CD4-positive, CD25-positive, alpha-beta regulatory T cell (primary cell): ENCODE data around the gene CSTF3. TPM values are rescaled to one million over a fixed set of nuclear protein-coding genes. Genes with fewer than 3 reads are reported as not detected.
"Not testable (repeated sequence)": the region's sequence is repeated elsewhere in the genome, so short reads cannot be mapped to it uniquely, and the experiment has no call there.

ENCODE experiments used
- ATAC-seq, 2 donors: fragments of 150-1000 bp; cut with Tn5 transposase; one replicate each; pipeline ENCODE4 v1.10.0; 2021; ENCODE audit warnings: low read depth in 2 of 2, moderate number of reproducible peaks in 2 of 2, moderate library complexity in 1 of 2
- DNase-seq, 3 donors: peaks; one replicate each; pipeline versions ENCODE4 v3.0.0 to v3.0.0-alpha.2; 2012 to 2022; ENCODE audit warnings: mixed read lengths in 1 of 3
- H3K27ac ChIP-seq: one replicate; pipeline ENCODE4 v1.7.0; 2013; ENCODE audit warnings: mild to moderate bottlenecking, low read length; ENCODE audit not compliant: insufficient read depth, poor library complexity, severe bottlenecking
- H3K27me3 ChIP-seq: one replicate; pipeline ENCODE4 v1.7.0; 2013; ENCODE audit warnings: low read length; ENCODE audit not compliant: control insufficient read depth, insufficient read depth
- H3K36me3 ChIP-seq: one replicate; pipeline ENCODE4 v1.7.0; 2013; ENCODE audit warnings: mild to moderate bottlenecking, low read length, moderate library complexity; ENCODE audit not compliant: control insufficient read depth, insufficient read depth
- H3K4me1 ChIP-seq: 2 replicates; pipeline ENCODE4 v1.7.0; 2013; ENCODE audit warnings: mild to moderate bottlenecking, low read length; ENCODE audit not compliant: insufficient read depth, control insufficient read depth, poor library complexity, severe bottlenecking
- H3K4me3 ChIP-seq: one replicate; pipeline ENCODE4 v1.7.0; 2013; ENCODE audit warnings: low read depth, mild to moderate bottlenecking, low read length, moderate library complexity
- H3K9me3 ChIP-seq, 2 experiments: 1 replicate in 1 of 2; 2 replicates in 1 of 2; pipeline ENCODE4 v1.7.0; 2013; ENCODE audit warnings: low read length in 2 of 2, mild to moderate bottlenecking in 1 of 2, moderate library complexity in 1 of 2; ENCODE audit not compliant: control insufficient read depth in 2 of 2
- H3K27ac Mint-ChIP-seq, 3 donors: one replicate each; pipeline ENCODE4 v1.8.0; 2020 to 2022; ENCODE audit warnings: mild to moderate bottlenecking in 3 of 3, mixed read lengths in 3 of 3, moderate library complexity in 2 of 3
- H3K27me3 Mint-ChIP-seq: one replicate; pipeline ENCODE4 v1.8.0; 2022; ENCODE audit warnings: mild to moderate bottlenecking, mixed read lengths
- H3K36me3 Mint-ChIP-seq: one replicate; pipeline ENCODE4 v1.8.0; 2020; ENCODE audit warnings: mixed read lengths
- H3K4me1 Mint-ChIP-seq, 4 donors: one replicate each; pipeline ENCODE4 v1.8.0; 2020 to 2022; ENCODE audit warnings: mixed read lengths in 4 of 4, mild to moderate bottlenecking in 1 of 4
- H3K4me3 Mint-ChIP-seq, 4 donors: one replicate each; pipeline ENCODE4 v1.8.0; 2020 to 2022; ENCODE audit warnings: mild to moderate bottlenecking in 4 of 4, mixed read lengths in 4 of 4, moderate library complexity in 3 of 4
- H3K9me3 Mint-ChIP-seq, 7 donors: one replicate each; pipeline ENCODE4 v1.8.0; 2020 to 2022; ENCODE audit warnings: mixed read lengths in 7 of 7, mild to moderate bottlenecking in 3 of 7, moderate library complexity in 2 of 7
- polyA plus RNA-seq, 4 donors: library from polyadenylated mRNA; unstranded; fragments of 300-500 nt; fragmentation: Illumina TruSeq; gene quantifications; one replicate each; pipeline ENCODE4 v1.2.3, GENCODE V29; 2021
- total RNA-seq: library from RNA; stranded (reverse); gene quantifications from one replicate; pipeline ENCODE4 v1.2.3, GENCODE V29; 2022

Gene CSTF3
- total and polyA plus RNA-seq, 5 donors from 2014 or later: 14.3 to 21.4 (median 16.5) TPM

DNA sequence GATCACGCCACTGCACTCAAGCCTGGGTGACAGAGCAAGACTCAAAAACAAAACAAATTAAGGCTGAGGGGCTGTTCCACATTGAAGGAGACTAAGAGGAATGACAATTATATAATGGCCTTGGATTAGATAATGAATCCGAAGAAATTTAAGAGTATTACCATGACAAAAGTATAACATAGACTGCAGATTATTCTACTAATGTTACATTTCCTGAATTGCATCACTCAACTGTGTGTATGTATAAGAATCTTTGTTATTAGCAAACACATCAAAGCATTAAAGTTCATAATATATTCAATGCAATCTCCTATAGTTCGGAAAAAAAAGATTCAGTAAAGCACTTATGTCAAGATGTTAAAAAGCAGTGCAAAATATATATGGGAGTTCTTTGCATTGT lies 27.5 kb downstream of the CSTF3 start:
- no peak overlapping the region for H3K4me3 ChIP-seq
- Mint-ChIP-seq H3K4me3 (no peak overlapping the region), H3K4me1 (peaks cover 8 to 24% (median 17%) of the 10 kb centered on the region in 4 donors), H3K27me3 (no peaks in the 10 kb centered on the region), H3K27ac (no peak overlapping the region), H3K36me3 (no peaks in the 10 kb centered on the region), H3K9me3 (no peaks in the 10 kb centered on the region)
- ATAC-seq (no peak), DNase-seq (no peak)
- peaks cover 13% of the 10 kb centered on the region for H3K4me1 ChIP-seq
- no peaks in the 10 kb centered on the region for H3K9me3 ChIP-seq
- H3K27me3 ChIP-seq: no peaks in the 10 kb centered on the region
- peaks cover 4% of the 10 kb centered on the region for H3K36me3 ChIP-seq
- no peak overlapping the region for H3K27ac ChIP-seq

DNA sequence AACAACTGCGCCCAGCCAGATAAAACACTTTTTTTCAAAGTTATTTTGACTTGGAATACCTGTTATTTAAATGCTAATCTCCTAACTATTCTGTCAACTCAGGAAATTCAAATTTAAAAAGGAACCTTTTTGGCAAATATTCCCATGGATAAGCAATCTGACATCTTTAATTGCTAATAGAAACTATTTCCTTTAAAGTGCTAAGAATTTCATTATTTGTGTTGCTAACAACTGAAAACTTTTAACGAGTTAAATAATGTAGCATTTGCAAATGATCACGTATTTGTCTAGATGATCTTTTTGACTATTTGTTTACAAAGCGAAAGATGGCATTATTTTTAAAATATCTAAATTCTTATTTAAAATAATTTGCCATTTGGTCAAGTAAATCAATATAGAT lies 28.8 kb downstream of the CSTF3 start:
- Mint-ChIP-seq H3K9me3 (no peaks in the 10 kb centered on the region), H3K4me1 (peaks cover 7 to 24% (median 17%) of the 10 kb centered on the region in 4 donors), H3K27me3 (no peaks in the 10 kb centered on the region), H3K4me3 (no peak overlapping the region), H3K36me3 (no peaks in the 10 kb centered on the region), H3K27ac (no peak overlapping the region)
- Histone ChIP-seq H3K4me3 (no peak overlapping the region), H3K36me3 (peaks cover 4% of the 10 kb centered on the region), H3K27ac (no peak overlapping the region), H3K4me1 (peaks cover 11% of the 10 kb centered on the region), H3K9me3 (no peaks in the 10 kb centered on the region), H3K27me3 (no peaks in the 10 kb centered on the region)
- ATAC-seq (no peak), DNase-seq (no peak)

DNA sequence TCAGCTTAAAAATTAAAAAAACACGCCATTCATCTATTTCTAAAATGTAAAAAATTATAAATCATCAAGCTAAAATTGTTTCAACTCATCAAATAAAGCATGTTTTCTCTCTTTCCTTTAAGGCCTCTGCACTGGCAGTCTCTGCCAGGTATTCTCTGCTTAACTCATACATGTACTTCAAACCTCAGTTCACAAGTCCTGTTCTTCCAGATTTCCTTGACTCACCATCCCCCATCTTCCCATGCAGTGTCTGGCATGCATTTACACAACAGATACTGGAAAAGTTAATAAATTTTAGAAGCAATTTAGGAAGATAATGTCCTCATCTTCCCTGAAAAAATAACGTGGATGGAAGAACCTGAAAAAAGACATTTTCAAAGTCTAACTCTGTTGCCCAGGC lies 32.5 kb downstream of the CSTF3 start:
- Histone ChIP-seq H3K36me3 (no peaks in the 10 kb centered on the region), H3K9me3 (no peaks in the 10 kb centered on the region), H3K4me1 (peaks cover 10% of the 10 kb centered on the region), H3K4me3 (peak overlapping the region; percentile 7), H3K27ac (peak overlapping the region; percentile 23), H3K27me3 (no peaks in the 10 kb centered on the region)
- H3K36me3 Mint-ChIP-seq: peaks cover 3% of the 10 kb centered on the region
- no peak for ATAC-seq
- H3K4me1 Mint-ChIP-seq: peaks cover 10 to 22% (median 17%) of the 10 kb centered on the region in 4 donors
- no peaks in the 10 kb centered on the region for H3K9me3 Mint-ChIP-seq
- no peaks in the 10 kb centered on the region for H3K27me3 Mint-ChIP-seq
- DNase-seq: no peak
- H3K4me3 Mint-ChIP-seq: peak overlapping the region in 1 of 4 donors; percentile 21
- peak overlapping the region in 1 of 3 donors; percentile 60 for H3K27ac Mint-ChIP-seq

DNA sequence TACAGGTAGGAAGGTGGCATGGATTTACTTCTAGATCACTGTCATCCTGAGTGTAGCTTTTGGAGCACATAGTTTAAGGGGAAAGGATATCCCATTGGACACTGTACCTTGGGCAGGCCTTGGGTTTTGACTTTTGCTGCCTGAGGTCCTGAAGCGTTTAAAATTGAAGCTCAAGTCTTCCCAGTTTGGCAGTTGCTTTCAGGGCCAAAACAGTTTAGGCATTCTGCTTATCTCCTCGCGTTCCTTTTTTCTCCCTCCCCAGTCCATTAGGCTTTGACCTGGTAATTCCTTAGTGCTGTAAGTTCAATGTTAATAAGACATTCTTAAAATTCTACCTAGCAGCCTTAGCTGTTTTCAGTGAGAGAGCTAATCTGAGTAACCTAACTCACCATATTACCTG lies 35.7 kb downstream of the CSTF3 start:
- no peak for DNase-seq
- Mint-ChIP-seq H3K27ac (peak overlapping the region in 2 of 3 donors; percentile 43 to 48), H3K27me3 (no peaks in the 10 kb centered on the region), H3K4me1 (peaks cover 7 to 17% (median 14%) of the 10 kb centered on the region in 4 donors), H3K36me3 (peaks cover 3% of the 10 kb centered on the region), H3K4me3 (no peak overlapping the region), H3K9me3 (no peaks in the 10 kb centered on the region)
- H3K27ac ChIP-seq: no peak overlapping the region
- ATAC-seq: no peak
- H3K9me3 ChIP-seq: no peaks in the 10 kb centered on the region
- H3K27me3 ChIP-seq: no peaks in the 10 kb centered on the region
- no peak overlapping the region for H3K4me3 ChIP-seq
- H3K4me1 ChIP-seq: peaks cover 10% of the 10 kb centered on the region
- H3K36me3 ChIP-seq: no peaks in the 10 kb centered on the region

DNA sequence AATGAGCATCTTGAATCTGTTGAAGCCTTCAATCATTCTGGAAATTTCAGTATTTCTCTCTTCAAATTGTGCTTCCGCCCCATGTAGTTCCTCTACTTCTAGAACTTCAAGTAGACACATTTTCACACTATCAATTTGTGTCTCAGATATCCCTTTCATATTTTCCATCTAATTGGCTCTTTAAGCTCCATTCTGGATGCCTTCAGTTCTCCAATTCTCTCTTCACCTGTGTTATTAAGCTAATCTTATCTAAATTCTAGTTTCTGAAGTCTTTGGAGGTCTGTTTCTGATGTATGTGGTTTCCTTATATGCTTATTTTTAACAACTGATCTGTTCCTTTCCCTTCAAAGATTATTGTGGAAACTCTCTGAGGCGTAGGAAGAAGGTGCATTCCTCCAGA lies 36.3 kb downstream of the CSTF3 start:
- H3K27ac Mint-ChIP-seq: no peak overlapping the region
- ATAC-seq (no peak), DNase-seq (no peak)
- peaks cover 7 to 17% (median 14%) of the 10 kb centered on the region in 4 donors for H3K4me1 Mint-ChIP-seq
- Histone ChIP-seq H3K9me3 (no peaks in the 10 kb centered on the region), H3K27ac (no peak overlapping the region), H3K4me1 (peaks cover 10% of the 10 kb centered on the region), H3K27me3 (no peaks in the 10 kb centered on the region), H3K4me3 (no peak overlapping the region), H3K36me3 (no peaks in the 10 kb centered on the region)
- H3K36me3 Mint-ChIP-seq: peaks cover 3% of the 10 kb centered on the region
- no peaks in the 10 kb centered on the region for H3K9me3 Mint-ChIP-seq
- H3K27me3 Mint-ChIP-seq: no peaks in the 10 kb centered on the region
- no peak overlapping the region for H3K4me3 Mint-ChIP-seq

DNA sequence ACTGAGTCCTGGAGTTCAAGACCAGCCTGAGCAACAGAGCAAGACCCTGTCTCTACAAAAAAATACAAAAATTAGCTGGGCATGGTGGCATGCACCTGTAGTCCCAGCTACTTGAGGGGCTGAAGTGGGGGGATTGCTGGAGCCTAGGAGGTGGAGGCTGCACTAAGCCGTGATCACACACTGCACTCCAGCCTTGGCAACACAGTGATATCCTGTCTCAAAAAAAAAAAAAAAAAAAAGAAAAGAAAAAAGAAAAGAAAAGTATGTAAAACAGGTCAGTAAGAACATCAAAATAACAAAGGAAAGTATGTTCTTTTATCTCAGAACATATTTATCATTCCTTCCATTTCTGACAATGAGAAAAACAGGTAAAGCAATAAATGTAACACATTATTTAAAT lies 38.6 kb downstream of the CSTF3 start:
- H3K4me1 Mint-ChIP-seq, ATAC-seq, H3K4me3 Mint-ChIP-seq, H3K27me3 Mint-ChIP-seq, H3K9me3 Mint-ChIP-seq, H3K4me1 ChIP-seq, H3K36me3 Mint-ChIP-seq, H3K36me3 ChIP-seq, H3K9me3 ChIP-seq, H3K27me3 ChIP-seq, H3K27ac Mint-ChIP-seq, H3K4me3 ChIP-seq, H3K27ac ChIP-seq, DNase-seq: not testable (repeated sequence)

DNA sequence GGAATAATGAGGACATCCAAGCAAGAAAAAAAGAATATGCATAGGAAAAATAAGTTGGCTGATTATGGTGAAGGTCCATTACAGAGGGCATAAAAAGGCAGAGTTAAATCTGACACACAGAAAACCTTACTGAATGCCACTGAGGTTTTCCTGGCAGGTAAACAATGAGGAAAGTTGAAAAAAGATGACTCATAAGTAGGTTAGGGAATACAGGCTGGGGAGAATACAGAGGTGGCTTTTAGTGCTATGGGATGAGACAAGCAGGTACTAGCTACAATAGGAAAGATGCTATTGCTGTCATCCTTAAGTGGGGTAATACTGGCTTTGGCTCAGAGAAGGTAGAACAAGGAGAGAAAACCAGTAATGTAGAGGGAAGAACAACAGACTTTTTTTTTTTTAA lies 44.7 kb downstream of the CSTF3 start:
- DNase-seq (no peak), ATAC-seq (no peak)
- no peak overlapping the region for H3K4me3 ChIP-seq
- no peaks in the 10 kb centered on the region for H3K4me1 ChIP-seq
- no peaks in the 10 kb centered on the region for H3K27me3 ChIP-seq
- Mint-ChIP-seq H3K27me3 (no peaks in the 10 kb centered on the region), H3K4me1 (peaks cover 0 to 4% (median 3%) of the 10 kb centered on the region in 4 donors), H3K9me3 (no peaks in the 10 kb centered on the region), H3K36me3 (no peaks in the 10 kb centered on the region), H3K27ac (peak overlapping the region in 1 of 3 donors; percentile 58), H3K4me3 (no peak overlapping the region)
- H3K27ac ChIP-seq: no peak overlapping the region
- H3K9me3 ChIP-seq: no peaks in the 10 kb centered on the region
- H3K36me3 ChIP-seq: no peaks in the 10 kb centered on the region

DNA sequence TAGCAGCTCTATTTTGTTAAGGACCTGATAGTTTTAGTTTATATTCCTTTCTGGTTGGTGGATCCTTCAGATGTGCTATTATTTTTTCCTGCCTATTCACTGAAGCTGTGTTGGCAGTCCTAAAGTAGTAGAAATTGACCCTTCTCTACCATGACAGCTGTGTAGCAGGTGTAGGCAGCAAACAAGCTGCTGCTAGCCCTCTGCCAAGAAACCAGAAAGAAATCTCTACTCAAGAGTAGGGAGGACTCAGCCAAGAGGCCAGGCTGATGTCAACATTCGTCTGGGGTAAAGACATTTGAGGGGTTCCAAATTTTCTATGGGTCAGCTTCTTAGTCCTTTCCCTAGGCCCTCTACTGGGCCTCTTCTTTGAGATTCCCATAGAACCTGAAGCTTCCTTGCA lies 51.2 kb downstream of the CSTF3 start:
- H3K27me3 Mint-ChIP-seq: no peaks in the 10 kb centered on the region
- Histone ChIP-seq H3K9me3 (no peaks in the 10 kb centered on the region), H3K27ac (no peak overlapping the region), H3K4me1 (no peaks in the 10 kb centered on the region), H3K36me3 (peaks cover 3% of the 10 kb centered on the region), H3K4me3 (no peak overlapping the region), H3K27me3 (no peaks in the 10 kb centered on the region)
- ATAC-seq (no peak), DNase-seq (no peak)
- peaks cover 0 to 4% (median 0%) of the 10 kb centered on the region in 4 donors for H3K4me1 Mint-ChIP-seq
- peaks cover 6% of the 10 kb centered on the region for H3K36me3 Mint-ChIP-seq
- H3K9me3 Mint-ChIP-seq: no peaks in the 10 kb centered on the region
- no peak overlapping the region for H3K27ac Mint-ChIP-seq
- H3K4me3 Mint-ChIP-seq: no peak overlapping the region
